ENCODE results near the gene EDDM3A. TPM values are rescaled to one million over a fixed set of nuclear protein-coding genes. Genes with fewer than 3 reads are reported as not detected.
"Not testable (repeated sequence)": the region's sequence is repeated elsewhere in the genome, so short reads cannot be mapped to it uniquely, and the experiment has no call there.

EDDM3A gene
- total RNA-seq, 1 donor from 2014 or later, result not detected

DNA sequence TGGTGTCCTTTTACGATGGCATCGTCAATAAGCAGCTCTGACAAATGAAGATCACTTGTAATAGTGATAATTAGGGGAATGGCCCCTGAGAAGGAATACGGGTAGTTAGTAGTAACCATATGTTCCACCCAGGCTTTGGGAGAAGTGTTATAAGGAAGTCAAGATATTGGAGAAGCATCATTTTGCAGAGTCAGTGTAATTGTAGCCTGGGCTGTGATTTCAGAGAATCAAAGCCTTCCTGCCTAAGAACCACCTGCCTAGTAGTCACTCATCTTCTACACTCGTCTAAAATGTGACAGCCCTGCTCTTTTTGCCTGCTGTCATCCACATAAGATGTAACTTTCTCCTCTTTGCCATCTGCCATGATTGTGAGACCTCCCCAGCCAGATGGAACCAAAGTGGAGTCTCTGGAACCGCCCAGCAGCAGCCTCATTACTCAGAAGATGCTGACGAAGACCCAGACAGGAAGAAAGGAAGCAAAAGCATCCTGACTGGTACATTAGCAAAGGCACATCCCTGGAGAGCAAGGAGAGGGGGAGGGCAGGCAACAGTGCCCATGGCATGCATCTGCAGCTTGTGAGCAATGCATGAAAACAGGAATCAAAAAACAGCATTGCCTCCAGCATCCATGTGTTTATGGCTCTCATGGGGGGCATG lies 12.6 kb upstream of the EDDM3A start:
- FAIRE-seq (no peak), DNase-seq (ENCODE audit: low spot score in 2 of 2) (no peak)

- DNase-seq (ENCODE audit: low spot score in 2 of 2) (no peak), FAIRE-seq (no peak)
These were observed 11.8 kb upstream of the EDDM3A start for GRCh38 chr14:20733684-20734429.

DNA sequence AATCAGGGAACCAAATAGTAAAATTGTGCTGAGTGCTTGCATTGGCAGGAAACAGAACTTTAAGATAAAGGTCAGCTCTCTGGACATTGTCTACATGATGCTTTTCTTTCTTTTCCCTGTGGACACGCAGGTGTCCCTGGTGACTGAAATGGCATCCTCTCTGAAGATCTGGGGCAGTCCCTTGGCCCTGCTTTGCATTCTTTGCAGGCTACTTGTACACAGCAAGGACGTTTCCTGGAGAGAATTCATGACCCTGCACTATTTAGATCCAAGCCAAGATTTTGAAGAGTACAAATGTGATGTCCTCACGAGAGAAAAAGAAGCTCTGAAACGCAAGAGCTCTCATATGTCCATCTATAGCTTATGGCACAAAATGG lies 11.3 kb upstream of the EDDM3A start:
- DNase-seq (ENCODE audit: low spot score in 2 of 2), result no peak
- FAIRE-seq, result no peak

- not testable (repeated sequence) for DNase-seq (ENCODE audit: low spot score in 2 of 2); FAIRE-seq
These were observed 7.4 kb upstream of the EDDM3A start for GRCh38 chr14:20738292-20738691.

- FAIRE-seq, result no peak
These were observed 3.6 kb upstream of the EDDM3A start for GRCh38 chr14:20742132-20742531.

GRCh38 chr14:20743556-20743955 lies 2.1 kb upstream of the EDDM3A start:
- DNase-seq (ENCODE audit: low spot score in 2 of 2), result no peak
- no peak for FAIRE-seq

More at GRCh38 chr14:20742132-20742531, 3.6 kb upstream of the EDDM3A start:
- no peak for DNase-seq (ENCODE audit: low spot score in 2 of 2)

DNA sequence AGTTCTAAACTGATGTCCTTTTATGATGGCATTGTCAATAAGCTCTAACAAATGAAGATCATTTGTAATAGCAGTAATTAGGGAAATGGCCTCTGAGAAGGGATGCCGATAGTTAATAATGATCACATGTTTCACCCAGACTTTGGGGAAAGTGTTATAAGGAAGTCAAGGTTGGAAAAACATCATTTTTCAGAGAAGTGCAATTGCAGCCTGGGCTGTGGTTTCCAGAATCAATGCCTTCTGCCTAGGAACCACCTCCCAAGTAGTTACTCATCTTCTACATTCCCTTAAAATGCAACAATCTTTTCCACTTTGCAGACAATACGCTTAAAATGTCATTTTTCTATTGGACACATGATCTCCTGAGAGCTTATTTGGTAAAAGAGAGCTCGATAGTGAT lies 879 bp downstream of the EDDM3A start:
- FAIRE-seq (no peak), DNase-seq (ENCODE audit: low spot score in 2 of 2) (no peak)

GRCh38 chr14:20748439-20748838 lies 2.8 kb downstream of the EDDM3A start:
- DNase-seq (ENCODE audit: low spot score in 2 of 2) (no peak), FAIRE-seq (no peak)

- FAIRE-seq (no peak), DNase-seq (ENCODE audit: low spot score in 2 of 2) (no peak)
These were observed 4.5 kb downstream of the EDDM3A start for GRCh38 chr14:20750194-20750593.

- no peak for DNase-seq (ENCODE audit: low spot score in 2 of 2)
- no peak for FAIRE-seq
These were observed 6.4 kb downstream of the EDDM3A start for GRCh38 chr14:20751963-20752562.

DNA sequence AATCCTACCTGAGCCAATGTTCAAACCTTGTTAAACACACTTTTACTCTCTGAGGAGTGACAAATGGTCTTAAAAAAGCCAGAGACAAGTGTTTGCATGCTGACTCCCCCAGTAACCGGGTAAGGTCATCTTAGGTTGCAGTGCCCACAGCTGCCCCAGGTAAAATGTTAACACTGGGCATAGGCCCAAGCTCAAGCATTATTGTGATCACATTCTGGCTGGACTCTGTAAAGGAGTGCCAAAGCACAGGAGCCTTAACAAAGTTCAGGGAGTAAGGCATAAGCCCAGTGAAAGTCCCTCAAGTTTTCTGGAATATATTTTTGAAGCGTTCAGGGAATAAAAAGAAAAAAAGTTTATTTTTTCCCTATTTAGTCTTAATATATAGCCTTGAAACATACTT lies 8.6 kb downstream of the EDDM3A start:
- FAIRE-seq, result no peak
- no peak for DNase-seq (ENCODE audit: low spot score in 2 of 2)

DNA sequence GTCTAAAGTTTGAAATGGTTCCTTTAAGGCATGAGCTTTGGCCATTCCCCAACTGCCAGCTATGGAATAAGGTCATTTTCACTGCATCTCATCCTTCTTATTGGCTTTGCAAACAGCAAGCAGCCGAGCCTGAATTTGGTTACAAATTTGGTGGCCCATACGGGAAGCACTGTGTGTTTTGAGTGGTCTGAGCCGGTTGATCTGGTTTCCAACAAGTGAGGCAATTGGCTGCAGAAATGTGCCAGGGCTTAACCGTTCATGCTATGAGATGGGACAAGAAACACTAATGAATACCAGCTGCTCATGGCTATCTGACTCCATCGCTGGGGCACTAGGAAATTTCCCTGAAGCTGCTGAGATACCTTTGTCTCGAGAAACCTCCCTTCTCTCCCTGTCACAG lies 9.3 kb downstream of the EDDM3A start:
- DNase-seq (ENCODE audit: low spot score in 2 of 2) (no peak), FAIRE-seq (no peak)

DNA sequence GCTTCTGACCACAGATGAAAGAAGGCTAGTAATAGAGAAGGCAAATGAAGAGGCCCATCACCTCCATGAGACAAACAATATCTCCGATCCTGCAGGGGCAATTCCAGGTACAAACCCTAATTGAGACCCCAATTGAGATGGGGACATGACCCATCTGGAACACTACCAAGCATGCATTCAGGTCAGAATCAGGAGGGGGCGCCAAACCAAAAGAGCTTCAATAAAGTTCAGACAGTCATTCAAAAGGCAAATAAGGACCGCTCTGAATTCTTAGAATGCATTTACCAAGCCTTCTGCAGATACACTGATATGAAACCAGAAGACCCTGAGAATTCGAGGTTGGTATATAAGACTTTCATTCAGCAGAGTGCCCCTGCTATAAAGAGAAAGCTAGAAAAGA lies 12.3 kb downstream of the EDDM3A start:
- DNase-seq (ENCODE audit: low spot score in 2 of 2) (peak in 1 of 2 donors; percentile 10), FAIRE-seq (no peak)

DNA sequence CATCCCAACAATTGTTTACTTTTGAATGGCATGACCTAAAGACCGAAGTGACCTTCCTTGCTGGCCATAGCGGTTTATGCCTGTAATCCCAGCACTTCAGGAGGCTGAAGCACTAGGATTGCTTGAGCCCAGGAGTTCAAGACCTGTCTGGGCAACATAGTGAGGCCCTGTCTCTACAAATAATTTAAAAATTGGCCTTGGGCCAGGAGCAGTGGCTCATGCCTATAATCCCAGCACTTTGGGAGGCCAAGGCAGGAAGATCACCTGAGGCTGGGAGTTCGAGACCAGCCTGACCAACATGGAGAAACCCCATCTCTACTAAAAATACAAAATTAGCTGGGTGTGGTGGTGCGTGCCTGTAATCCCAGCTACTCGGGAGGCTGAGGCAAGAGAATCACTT lies 13.8 kb downstream of the EDDM3A start:
- DNase-seq (ENCODE audit: low spot score in 2 of 2); FAIRE-seq: not testable (repeated sequence)

GRCh38 chr14:20760950-20761349 lies 15.3 kb downstream of the EDDM3A start:
- no peak for DNase-seq (ENCODE audit: low spot score in 2 of 2)
- FAIRE-seq, result no peak

- DNase-seq (ENCODE audit: low spot score in 2 of 2) (no peak), FAIRE-seq (no peak)
These were observed 22.9 kb downstream of the EDDM3A start for GRCh38 chr14:20768593-20768892.

DNA sequence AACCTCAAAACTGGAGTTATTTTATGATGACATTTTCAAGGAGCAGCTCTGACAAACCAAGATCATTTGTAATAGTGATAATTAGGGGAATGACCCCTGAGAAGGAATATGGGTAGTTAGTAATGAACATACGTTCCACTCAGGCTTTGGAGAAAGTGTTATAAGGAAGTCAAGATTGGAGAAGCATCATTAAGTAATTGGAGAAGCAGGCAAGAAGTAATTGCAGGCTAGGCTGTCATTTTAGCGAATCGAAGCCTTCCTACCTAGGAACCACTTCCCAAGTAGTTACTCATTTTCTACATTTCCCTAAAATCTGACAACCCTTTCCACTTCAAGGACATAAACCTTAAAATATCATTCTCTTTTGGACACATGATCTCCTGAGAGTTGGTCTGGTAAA lies 23.7 kb downstream of the EDDM3A start:
- FAIRE-seq, result no peak
- DNase-seq (ENCODE audit: low spot score in 2 of 2), result no peak

DNA sequence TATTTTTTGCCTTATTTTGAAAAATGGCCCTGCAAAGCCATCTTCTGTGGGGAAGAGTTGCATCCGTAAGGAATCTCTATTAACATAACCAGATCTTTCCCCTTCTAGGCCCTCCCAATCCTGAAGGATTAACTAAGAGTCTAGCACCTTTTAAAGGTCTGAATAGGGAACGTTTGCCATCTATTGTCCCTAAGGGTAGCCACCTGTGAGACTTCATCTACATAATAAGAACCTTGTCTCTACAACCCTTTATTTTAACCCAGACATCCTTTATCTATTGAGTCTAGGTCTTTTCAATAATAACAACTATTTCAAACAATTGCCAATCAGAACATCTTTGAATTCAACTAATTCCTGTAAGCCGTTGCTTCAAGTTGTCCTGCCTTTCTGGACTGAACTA lies 27.0 kb downstream of the EDDM3A start:
- DNase-seq (ENCODE audit: low spot score in 2 of 2) (no peak), FAIRE-seq (no peak)

DNA sequence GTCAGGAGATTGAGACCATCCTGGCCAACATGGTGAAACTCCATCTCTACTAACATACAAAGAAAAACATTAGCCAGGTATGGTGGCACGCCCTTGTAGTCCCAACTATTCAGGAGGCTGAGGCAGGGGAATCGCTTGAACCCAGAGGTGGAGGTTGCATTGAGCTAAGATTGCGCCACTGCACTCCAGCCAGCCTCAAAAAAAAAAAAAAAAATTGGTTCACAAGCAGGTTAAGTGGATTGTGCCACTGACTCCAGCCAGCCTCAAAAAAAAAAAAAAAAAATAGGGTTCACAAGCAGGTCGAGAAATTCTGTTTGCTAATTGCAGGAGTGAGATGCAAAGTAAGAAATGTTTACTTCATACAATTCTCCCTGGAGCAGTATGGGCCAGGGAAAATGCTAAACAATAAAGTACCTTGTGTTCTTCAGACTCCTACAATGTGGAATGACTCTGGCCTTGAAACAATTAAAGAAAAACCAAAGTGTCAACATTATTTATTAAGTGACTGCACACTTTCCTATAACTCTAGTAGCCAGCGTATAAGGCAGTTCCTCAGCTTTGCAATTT lies 28.7 kb downstream of the EDDM3A start:
- FAIRE-seq, result no peak
- no peak for DNase-seq (ENCODE audit: low spot score in 2 of 2)

DNA sequence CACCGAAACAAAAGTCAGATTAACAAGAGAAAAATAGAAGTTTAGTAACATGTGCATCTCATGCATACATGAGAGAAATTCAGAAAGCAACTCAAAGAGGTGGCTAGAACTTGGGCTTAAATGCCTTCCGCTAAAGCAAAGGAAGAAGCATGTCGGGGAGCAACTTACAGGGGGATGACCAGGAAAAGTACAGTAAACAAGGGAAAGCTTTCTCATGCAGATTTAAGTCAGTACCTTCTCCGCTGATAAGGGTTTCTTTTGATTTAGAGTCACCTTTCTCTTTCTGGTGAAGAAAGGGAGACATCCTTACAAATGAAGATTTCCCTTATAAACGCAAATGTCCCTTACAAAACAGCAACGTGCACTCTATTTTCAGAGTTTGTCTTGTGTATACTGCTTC lies 29.4 kb downstream of the EDDM3A start:
- DNase-seq (ENCODE audit: low spot score in 2 of 2) (no peak), FAIRE-seq (no peak)

GRCh38 chr14:20775901-20776300 lies 30.2 kb downstream of the EDDM3A start:
- FAIRE-seq (no peak), DNase-seq (ENCODE audit: low spot score in 2 of 2) (no peak)

DNA sequence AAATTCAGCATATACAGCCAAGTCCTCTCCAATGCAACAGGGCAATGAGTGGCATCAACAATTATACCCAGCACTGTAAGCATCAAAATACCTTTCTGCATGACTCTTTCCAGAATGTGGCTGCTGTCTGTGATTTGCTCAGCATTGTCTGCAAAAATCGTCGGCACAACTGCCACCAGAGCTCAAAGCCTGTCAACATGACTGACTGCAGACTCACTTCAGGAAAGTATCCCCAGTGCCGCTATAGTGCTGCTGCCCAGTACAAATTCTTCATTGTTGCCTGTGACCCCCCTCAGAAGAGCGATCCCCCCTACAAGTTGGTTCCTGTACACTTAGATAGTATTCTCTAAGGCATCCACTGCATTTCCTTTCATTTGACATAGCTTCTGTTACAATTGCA lies 36.1 kb downstream of the EDDM3A start:
- FAIRE-seq (no peak), DNase-seq (ENCODE audit: low spot score in 2 of 2) (no peak)
